KMS-11 (cell line): ENCODE measurements around the gene THEM4.

Experiments used
- H2AFZ ChIP-seq: fragments of 200-600 bp; sonication (generic); 2 replicates; pipeline ENCODE4 v1.6.1; 2016; ENCODE audit warnings: antibody characterized with exemption, mixed run types, low read depth
- H3K27ac ChIP-seq: fragments of 200-600 bp; sonication (generic); 2 replicates; pipeline ENCODE4 v1.6.1; 2016; ENCODE audit warnings: mild to moderate bottlenecking, mixed run types
- H3K27me3 ChIP-seq: fragments of 200-600 bp; sonication (generic); 2 replicates; pipeline ENCODE4 v1.6.1; 2017; ENCODE audit warnings: mild to moderate bottlenecking, low read depth, mixed run types, moderate library complexity; ENCODE audit not compliant: insufficient read depth
- H3K36me3 ChIP-seq: fragments of 200-600 bp; sonication (generic); 2 replicates; pipeline ENCODE4 v1.6.1; 2017; ENCODE audit warnings: mild to moderate bottlenecking, mixed run types; ENCODE audit not compliant: insufficient read depth
- H3K4me1 ChIP-seq: fragments of 200-600 bp; sonication (generic); 2 replicates; pipeline ENCODE4 v1.6.1; 2016; ENCODE audit warnings: mild to moderate bottlenecking, low read depth, mixed run types; ENCODE audit not compliant: poor library complexity, severe bottlenecking
- H3K4me2 ChIP-seq: fragments of 200-600 bp; sonication (generic); 2 replicates; pipeline ENCODE4 v1.7.0; 2016; ENCODE audit warnings: mild to moderate bottlenecking, mixed run types
- H3K4me3 ChIP-seq: fragments of 200-600 bp; sonication (generic); IDR thresholded peaks from 2 replicates; pipeline ENCODE4 v1.6.1; 2017; ENCODE audit warnings: low read depth, low read length, mixed read lengths; ENCODE audit not compliant: insufficient read depth
- H3K79me2 ChIP-seq: fragments of 200-600 bp; sonication (generic); 2 replicates; pipeline ENCODE4 v1.6.1; 2016; ENCODE audit warnings: low read depth, mixed run types; ENCODE audit not compliant: insufficient read depth
- H3K9ac ChIP-seq: fragments of 200-600 bp; sonication (generic); 2 replicates; pipeline ENCODE4 v1.6.1; 2016; ENCODE audit warnings: mild to moderate bottlenecking, mixed run types
- H4K20me1 ChIP-seq: fragments of 200-600 bp; sonication (generic); 2 replicates; pipeline ENCODE4 v1.6.1; 2016; ENCODE audit warnings: mild to moderate bottlenecking, mixed run types; ENCODE audit not compliant: insufficient read depth
- CTCF ChIP-seq: fragments of 200-600 bp; sonication (generic); conservative IDR thresholded peaks from 2 replicates; pipeline ENCODE4 v1.6.1; 2017; ENCODE audit warnings: low read depth, mild to moderate bottlenecking, antibody characterized with exemption, low read length, moderate library complexity, mixed read lengths

The THEM4 gene

DNA sequence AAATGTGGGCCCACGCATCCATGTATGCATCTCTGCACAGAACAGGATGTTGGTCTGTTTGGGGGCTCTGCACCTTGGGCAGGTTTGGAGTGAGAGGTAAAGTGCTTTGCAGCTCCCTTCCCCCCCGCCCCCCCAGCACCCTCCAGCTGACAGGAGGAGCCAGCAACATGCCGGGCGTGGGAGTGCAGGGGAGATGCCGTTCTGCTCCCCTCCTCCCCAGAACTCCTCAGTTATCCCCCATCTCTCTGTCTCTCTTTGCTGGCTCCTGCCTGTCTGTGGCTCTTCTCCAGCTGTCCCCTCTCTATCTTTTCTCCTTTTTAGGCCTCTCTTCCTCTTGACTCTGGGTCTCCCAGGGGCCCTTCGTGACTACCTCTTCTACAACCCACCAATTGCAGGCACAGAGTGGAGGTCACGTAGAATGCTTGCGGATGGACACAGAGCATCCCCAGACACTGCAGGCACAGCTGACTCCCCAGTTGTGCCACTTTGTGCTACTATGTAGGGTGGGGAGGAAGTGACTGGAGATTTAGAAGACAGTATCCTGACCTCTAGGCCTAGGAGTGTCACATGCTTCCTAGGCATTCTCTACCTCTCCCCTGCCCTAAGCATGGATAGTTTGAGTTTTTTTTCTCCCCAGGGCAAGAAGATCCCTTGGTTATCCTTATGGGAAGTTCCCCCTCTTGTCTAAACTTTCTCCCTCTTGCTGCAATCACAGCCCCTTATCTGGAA lies 76.0 kb downstream of the THEM4 start:
- Histone ChIP-seq H3K27ac (no peak overlapping the region), H3K4me3 (no peak overlapping the region), H4K20me1 (no peaks in the 10 kb centered on the region), H2AFZ (no peak overlapping the region), H3K36me3 (no peaks in the 10 kb centered on the region), H3K4me2 (no peak overlapping the region; the same call in 1 of the 2 replicates), H3K27me3 (peaks cover 8% of the 10 kb centered on the region), H3K4me1 (peaks cover 49% of the 10 kb centered on the region), H3K79me2 (no peaks in the 10 kb centered on the region), H3K9ac (no peak overlapping the region)
- no peak for TF ChIP-seq CTCF

DNA sequence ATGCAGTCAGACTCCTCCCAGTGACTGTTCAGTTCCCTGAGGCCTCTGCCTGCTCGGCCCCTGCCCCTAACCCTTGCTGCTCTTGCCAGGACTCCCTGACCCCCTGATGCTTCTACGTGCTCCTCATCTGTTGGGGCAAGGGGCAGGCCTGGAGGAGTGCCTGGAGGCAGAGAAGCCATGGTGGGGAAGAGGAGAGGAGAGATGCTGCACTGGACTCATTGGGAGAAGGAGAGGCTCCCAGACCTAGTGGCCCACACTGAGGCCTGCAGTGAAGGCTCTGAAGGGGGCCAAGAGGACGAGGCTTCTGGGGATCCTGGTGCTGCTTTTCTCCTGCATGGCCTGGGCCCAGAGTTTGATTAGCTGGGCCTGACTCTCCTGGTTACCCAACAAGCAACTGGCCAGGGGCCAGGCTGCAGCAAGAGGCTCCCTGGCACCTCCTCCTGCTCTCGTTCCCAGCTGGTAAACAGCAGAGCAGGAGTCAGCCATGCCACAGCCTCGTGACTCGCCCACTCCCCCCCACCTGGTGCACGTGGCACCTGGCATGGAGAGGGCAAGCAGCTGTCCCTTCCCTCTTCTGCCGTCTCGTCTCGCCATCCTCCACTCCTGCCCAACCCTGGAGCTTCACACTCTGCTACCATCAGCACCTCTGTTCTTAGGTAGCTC lies 76.9 kb downstream of the THEM4 start:
- H2AFZ ChIP-seq: no peak overlapping the region
- no peaks in the 10 kb centered on the region for H3K36me3 ChIP-seq
- peaks cover 48% of the 10 kb centered on the region for H3K4me1 ChIP-seq
- H3K79me2 ChIP-seq: no peaks in the 10 kb centered on the region
- H3K27ac ChIP-seq: no peak overlapping the region
- no peak overlapping the region for H3K4me3 ChIP-seq
- no peak for TF ChIP-seq CTCF
- H3K27me3 ChIP-seq: peaks cover 4% of the 10 kb centered on the region
- H3K9ac ChIP-seq: no peak overlapping the region
- no peak overlapping the region for H3K4me2 ChIP-seq
- H4K20me1 ChIP-seq: no peaks in the 10 kb centered on the region

- Histone ChIP-seq H4K20me1 (no peaks in the 10 kb centered on the region), H2AFZ (peak within 1 kb of the TSS; percentile 47; the same call in 1 of the 2 replicates), H3K36me3 (no peaks in the 10 kb centered on the region), H3K9ac (no peak within 1 kb of the TSS), H3K4me2 (no peak within 1 kb of the TSS), H3K79me2 (no peaks in the 10 kb centered on the region), H3K27me3 (no peaks in the 10 kb centered on the region), H3K27ac (no peak within 1 kb of the TSS), H3K4me3 (no peak within 1 kb of the TSS), H3K4me1 (peaks cover 40% of the 10 kb centered on the region)
- no peak for TF ChIP-seq CTCF
These were observed 77.7 kb downstream of the THEM4 start, which contains the start of gene RORC for GRCh38 chr1:151831605-151832004. TSS of gene RORC (minus strand) at chr1:151831802. CDS start at chr1:151831764, 38 bp downstream.

DNA sequence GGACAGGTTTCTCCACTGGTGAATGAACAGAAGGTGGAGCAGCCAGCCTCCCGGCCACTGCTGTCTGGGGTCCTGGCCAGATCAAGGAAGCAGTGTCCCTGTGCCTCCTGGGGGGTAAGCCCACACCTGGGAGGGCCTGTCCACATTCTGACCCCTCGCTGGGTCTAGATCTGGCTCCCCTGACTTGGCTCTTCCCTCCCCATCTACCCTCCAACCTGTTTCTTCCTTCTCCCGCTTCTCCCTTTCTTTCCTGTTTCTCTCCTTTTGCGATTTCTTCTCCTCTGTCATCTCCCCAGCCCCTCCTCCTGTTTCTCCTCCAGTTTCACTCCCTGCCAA lies 78.1 kb downstream of the THEM4 start:
- no peak overlapping the region for H3K4me2 ChIP-seq
- no peaks in the 10 kb centered on the region for H3K27me3 ChIP-seq
- H3K27ac ChIP-seq: no peak overlapping the region
- TF ChIP-seq CTCF: 0 out of 2 replicates have a peak, but pooled peaks have one; percentile 1
- no peaks in the 10 kb centered on the region for H3K79me2 ChIP-seq
- no peak overlapping the region for H3K9ac ChIP-seq
- no peaks in the 10 kb centered on the region for H3K36me3 ChIP-seq
- peaks cover 37% of the 10 kb centered on the region for H3K4me1 ChIP-seq
- H3K4me3 ChIP-seq: no peak overlapping the region
- H4K20me1 ChIP-seq: no peaks in the 10 kb centered on the region
- H2AFZ ChIP-seq: peak overlapping the region; percentile 47; the same call in 1 of the 2 replicates
